SJCRH30 (cell line): ENCODE results near the gene KLHDC8A. TPM values are rescaled to one million over a fixed set of nuclear protein-coding genes. Genes with fewer than 3 reads are reported as not detected.
"Not testable (repeated sequence)": the region's sequence is repeated elsewhere in the genome, so short reads cannot be mapped to it uniquely, and the experiment has no call there.

ENCODE experiments used
- DNase-seq, 2 experiments: peaks; one replicate each; pipeline ENCODE4 v3.0.0-alpha.2; 2015 to 2020
- H3K27ac ChIP-seq: fragments of 250-450 bp; sonication (Bioruptor Pico); 2 replicates; pipeline ENCODE4 v1.5.1; 2020; ENCODE audit warnings: mild to moderate bottlenecking, moderate library complexity
- H3K27me3 ChIP-seq: fragments of 250-450 bp; sonication (Bioruptor Pico); 2 replicates; pipeline ENCODE4 v1.5.1; 2020; ENCODE audit warnings: mild to moderate bottlenecking, moderate library complexity
- H3K36me3 ChIP-seq: fragments of 250-450 bp; sonication (Bioruptor Pico); 2 replicates; pipeline ENCODE4 v1.5.1; 2020; ENCODE audit warnings: mild to moderate bottlenecking, moderate library complexity
- H3K4me1 ChIP-seq: fragments of 250-450 bp; sonication (Bioruptor Pico); 2 replicates; pipeline ENCODE4 v1.5.1; 2020; ENCODE audit warnings: mild to moderate bottlenecking, moderate library complexity
- H3K4me3 ChIP-seq: fragments of 250-450 bp; sonication (Bioruptor Pico); 2 replicates; pipeline ENCODE4 v1.5.1; 2020; ENCODE audit warnings: mild to moderate bottlenecking, moderate library complexity
- H3K9me3 ChIP-seq: fragments of 250-450 bp; sonication (Bioruptor Pico); replicated peaks from 2 replicates; pipeline ENCODE4 v1.5.1; 2020; ENCODE audit warnings: mild to moderate bottlenecking, moderate library complexity
- total RNA-seq: library from RNA; depleted of rRNA; stranded (reverse); fragments of >200 nt; shearing (Covaris generic); gene quantifications from 2 replicates; pipeline ENCODE4 v1.2.3, GENCODE V29; 2014; rRNA removed

KLHDC8A gene
- not detected in 2 replicates for total RNA-seq

- Histone ChIP-seq H3K4me3 (no peak within 1 kb of the TSS), H3K9me3 (no peaks in the 10 kb centered on the region), H3K4me1 (no peaks in the 10 kb centered on the region), H3K27ac (no peak within 1 kb of the TSS), H3K36me3 (no peaks in the 10 kb centered on the region), H3K27me3 (peaks cover 16% of the 10 kb centered on the region)
- no peak for DNase-seq
These were observed at the start of gene KLHDC8A for GRCh38 chr1:205356440-205357139. TSS of gene KLHDC8A (minus strand) at chr1:205356922. CDS start at chr1:205343604, 13,318 bp downstream.

GRCh38 chr1:205406252-205406651 is 49.5 kb upstream of the KLHDC8A start:
- not testable (repeated sequence) for DNase-seq, H3K4me1 ChIP-seq, H3K4me3 ChIP-seq, H3K36me3 ChIP-seq, H3K27me3 ChIP-seq, H3K27ac ChIP-seq, H3K9me3 ChIP-seq

- not testable (repeated sequence) for H3K27ac ChIP-seq, H3K4me1 ChIP-seq, H3K36me3 ChIP-seq, DNase-seq, H3K27me3 ChIP-seq, H3K9me3 ChIP-seq, H3K4me3 ChIP-seq
These were observed 47.8 kb upstream of the KLHDC8A start for GRCh38 chr1:205404484-205404883.

GRCh38 chr1:205398586-205398985 is 41.9 kb upstream of the KLHDC8A start:
- no peaks in the 10 kb centered on the region for H3K27me3 ChIP-seq
- H3K4me1 ChIP-seq, result no peaks in the 10 kb centered on the region; the same call in 1 of the 2 replicates
- no peaks in the 10 kb centered on the region for H3K36me3 ChIP-seq
- H3K9me3 ChIP-seq, result no peaks in the 10 kb centered on the region
- no peak overlapping the region for H3K27ac ChIP-seq
- peak; percentile 64 to 66 for DNase-seq
- no peak overlapping the region for H3K4me3 ChIP-seq

GRCh38 chr1:205396967-205397616 is 40.4 kb upstream of the KLHDC8A start:
- Histone ChIP-seq H3K36me3 (no peaks in the 10 kb centered on the region), H3K4me1 (no peaks in the 10 kb centered on the region; the same call in 1 of the 2 replicates), H3K9me3 (no peaks in the 10 kb centered on the region), H3K27me3 (no peaks in the 10 kb centered on the region), H3K4me3 (no peak overlapping the region), H3K27ac (no peak overlapping the region)
- peak; percentile 54 to 90 for DNase-seq

- no peak for DNase-seq
- no peaks in the 10 kb centered on the region for H3K9me3 ChIP-seq
- no peaks in the 10 kb centered on the region; the same call in 1 of the 2 replicates for H3K4me1 ChIP-seq
- H3K4me3 ChIP-seq, result no peak overlapping the region
- H3K36me3 ChIP-seq, result no peaks in the 10 kb centered on the region
- no peak overlapping the region for H3K27ac ChIP-seq
- H3K27me3 ChIP-seq, result no peaks in the 10 kb centered on the region
These were observed 38.9 kb upstream of the KLHDC8A start for GRCh38 chr1:205395616-205396015.

GRCh38 chr1:205392650-205393049 is 35.9 kb upstream of the KLHDC8A start:
- Histone ChIP-seq H3K4me1 (peaks cover 5% of the 10 kb centered on the region; the same call in 1 of the 2 replicates), H3K27ac (no peak overlapping the region), H3K4me3 (no peak overlapping the region), H3K36me3 (no peaks in the 10 kb centered on the region), H3K9me3 (no peaks in the 10 kb centered on the region), H3K27me3 (peaks cover 5% of the 10 kb centered on the region)
- DNase-seq, result no peak

- peaks cover 5% of the 10 kb centered on the region; the same call in 1 of the 2 replicates for H3K4me1 ChIP-seq
- no peak overlapping the region for H3K27ac ChIP-seq
- H3K36me3 ChIP-seq, result no peaks in the 10 kb centered on the region
- peaks cover 10% of the 10 kb centered on the region for H3K27me3 ChIP-seq
- H3K9me3 ChIP-seq, result no peaks in the 10 kb centered on the region
- no peak for DNase-seq
- H3K4me3 ChIP-seq, result no peak overlapping the region
These were observed 34.7 kb upstream of the KLHDC8A start for GRCh38 chr1:205391386-205391785.

- DNase-seq, result no peak
- no peaks in the 10 kb centered on the region for H3K9me3 ChIP-seq
These were observed 31.1 kb upstream of the KLHDC8A start for GRCh38 chr1:205387845-205388244.

GRCh38 chr1:205382990-205383389 is 26.3 kb upstream of the KLHDC8A start:
- H3K27me3 ChIP-seq, result peaks cover 22% of the 10 kb centered on the region
- not testable (repeated sequence) for H3K27ac ChIP-seq, H3K9me3 ChIP-seq, H3K36me3 ChIP-seq, H3K4me3 ChIP-seq, DNase-seq, H3K4me1 ChIP-seq

More at GRCh38 chr1:205387845-205388244, 31.1 kb upstream of the KLHDC8A start:
- Histone ChIP-seq H3K4me1 (peaks cover 5% of the 10 kb centered on the region; the same call in 1 of the 2 replicates), H3K27ac (no peak overlapping the region), H3K36me3 (no peaks in the 10 kb centered on the region), H3K27me3 (peaks cover 10% of the 10 kb centered on the region), H3K4me3 (no peak overlapping the region)

GRCh38 chr1:205382561-205382960 is 25.8 kb upstream of the KLHDC8A start:
- Histone ChIP-seq H3K4me1 (no peaks in the 10 kb centered on the region), H3K27ac (no peak overlapping the region)

GRCh38 chr1:205381305-205381704 is 24.6 kb upstream of the KLHDC8A start:
- H3K9me3 ChIP-seq, result no peaks in the 10 kb centered on the region
- peaks cover 17% of the 10 kb centered on the region for H3K27me3 ChIP-seq
- peaks cover 6% of the 10 kb centered on the region; the same call in 1 of the 2 replicates for H3K4me1 ChIP-seq
- H3K36me3 ChIP-seq, result no peaks in the 10 kb centered on the region
- H3K4me3 ChIP-seq, result no peak overlapping the region
- no peak for DNase-seq
- H3K27ac ChIP-seq, result no peak overlapping the region

More at GRCh38 chr1:205382561-205382960, 25.8 kb upstream of the KLHDC8A start:
- Histone ChIP-seq H3K27me3 (peaks cover 22% of the 10 kb centered on the region), H3K36me3 (no peaks in the 10 kb centered on the region), H3K4me3 (no peak overlapping the region), H3K9me3 (no peaks in the 10 kb centered on the region)
- DNase-seq, result no peak

GRCh38 chr1:205380882-205381281 is 24.2 kb upstream of the KLHDC8A start:
- Histone ChIP-seq H3K9me3 (no peaks in the 10 kb centered on the region), H3K27me3 (peaks cover 17% of the 10 kb centered on the region), H3K4me3 (no peak overlapping the region), H3K27ac (no peak overlapping the region), H3K36me3 (no peaks in the 10 kb centered on the region), H3K4me1 (peaks cover 11% of the 10 kb centered on the region)
- no peak for DNase-seq

GRCh38 chr1:205379056-205379455 is 22.3 kb upstream of the KLHDC8A start:
- peak; percentile 68 to 76 for DNase-seq
- peaks cover 18% of the 10 kb centered on the region for H3K27me3 ChIP-seq
- no peak overlapping the region for H3K27ac ChIP-seq
- H3K4me3 ChIP-seq, result no peak overlapping the region
- H3K9me3 ChIP-seq, result no peaks in the 10 kb centered on the region
- peaks cover 25% of the 10 kb centered on the region for H3K4me1 ChIP-seq
- no peaks in the 10 kb centered on the region for H3K36me3 ChIP-seq

- H3K27me3 ChIP-seq, result peaks cover 19% of the 10 kb centered on the region
- no peaks in the 10 kb centered on the region for H3K36me3 ChIP-seq
- H3K27ac ChIP-seq, result no peak overlapping the region
- peaks cover 28% of the 10 kb centered on the region for H3K4me1 ChIP-seq
- no peak for DNase-seq
- H3K9me3 ChIP-seq, result no peaks in the 10 kb centered on the region
- no peak overlapping the region for H3K4me3 ChIP-seq
These were observed 20.6 kb upstream of the KLHDC8A start for GRCh38 chr1:205377355-205377754.
